GM12873 (cell line): Measurements from ENCODE around the gene ATP5PO.

Experiments used
- TF ChIP-seq, protein P1 (sequence below): IDR thresholded peaks from 2 replicates; pipeline ENCODE4 v1.5.1; 2012; ENCODE audit warnings: low read depth, mild to moderate bottlenecking, moderate library complexity, low read length, control low read depth; ENCODE audit not compliant: insufficient read depth; ENCODE audit errors: missing control alignments

Gene ATP5PO

DNA sequence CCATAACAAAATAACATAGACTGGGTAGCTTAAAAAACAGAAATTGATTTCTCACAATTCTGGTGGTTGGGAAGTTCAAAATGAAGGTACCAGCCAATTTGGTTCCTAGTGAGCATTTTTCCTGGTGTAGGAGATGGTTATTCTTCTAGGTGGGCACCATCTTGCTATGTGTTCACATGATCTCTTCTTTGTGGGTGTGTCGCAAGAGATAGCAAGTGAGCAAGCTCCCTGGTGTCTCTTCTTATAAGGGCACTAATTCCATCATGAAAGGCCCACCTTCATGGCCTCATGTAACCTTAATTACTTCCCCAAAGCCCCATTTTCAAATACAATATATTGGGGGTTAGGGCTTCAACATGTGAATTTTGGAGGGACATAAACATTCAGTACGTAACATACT is 38.8 kb upstream of the ATP5PO start:
- TF ChIP-seq, protein P1, sequence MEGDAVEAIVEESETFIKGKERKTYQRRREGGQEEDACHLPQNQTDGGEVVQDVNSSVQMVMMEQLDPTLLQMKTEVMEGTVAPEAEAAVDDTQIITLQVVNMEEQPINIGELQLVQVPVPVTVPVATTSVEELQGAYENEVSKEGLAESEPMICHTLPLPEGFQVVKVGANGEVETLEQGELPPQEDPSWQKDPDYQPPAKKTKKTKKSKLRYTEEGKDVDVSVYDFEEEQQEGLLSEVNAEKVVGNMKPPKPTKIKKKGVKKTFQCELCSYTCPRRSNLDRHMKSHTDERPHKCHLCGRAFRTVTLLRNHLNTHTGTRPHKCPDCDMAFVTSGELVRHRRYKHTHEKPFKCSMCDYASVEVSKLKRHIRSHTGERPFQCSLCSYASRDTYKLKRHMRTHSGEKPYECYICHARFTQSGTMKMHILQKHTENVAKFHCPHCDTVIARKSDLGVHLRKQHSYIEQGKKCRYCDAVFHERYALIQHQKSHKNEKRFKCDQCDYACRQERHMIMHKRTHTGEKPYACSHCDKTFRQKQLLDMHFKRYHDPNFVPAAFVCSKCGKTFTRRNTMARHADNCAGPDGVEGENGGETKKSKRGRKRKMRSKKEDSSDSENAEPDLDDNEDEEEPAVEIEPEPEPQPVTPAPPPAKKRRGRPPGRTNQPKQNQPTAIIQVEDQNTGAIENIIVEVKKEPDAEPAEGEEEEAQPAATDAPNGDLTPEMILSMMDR, result no peak

DNA sequence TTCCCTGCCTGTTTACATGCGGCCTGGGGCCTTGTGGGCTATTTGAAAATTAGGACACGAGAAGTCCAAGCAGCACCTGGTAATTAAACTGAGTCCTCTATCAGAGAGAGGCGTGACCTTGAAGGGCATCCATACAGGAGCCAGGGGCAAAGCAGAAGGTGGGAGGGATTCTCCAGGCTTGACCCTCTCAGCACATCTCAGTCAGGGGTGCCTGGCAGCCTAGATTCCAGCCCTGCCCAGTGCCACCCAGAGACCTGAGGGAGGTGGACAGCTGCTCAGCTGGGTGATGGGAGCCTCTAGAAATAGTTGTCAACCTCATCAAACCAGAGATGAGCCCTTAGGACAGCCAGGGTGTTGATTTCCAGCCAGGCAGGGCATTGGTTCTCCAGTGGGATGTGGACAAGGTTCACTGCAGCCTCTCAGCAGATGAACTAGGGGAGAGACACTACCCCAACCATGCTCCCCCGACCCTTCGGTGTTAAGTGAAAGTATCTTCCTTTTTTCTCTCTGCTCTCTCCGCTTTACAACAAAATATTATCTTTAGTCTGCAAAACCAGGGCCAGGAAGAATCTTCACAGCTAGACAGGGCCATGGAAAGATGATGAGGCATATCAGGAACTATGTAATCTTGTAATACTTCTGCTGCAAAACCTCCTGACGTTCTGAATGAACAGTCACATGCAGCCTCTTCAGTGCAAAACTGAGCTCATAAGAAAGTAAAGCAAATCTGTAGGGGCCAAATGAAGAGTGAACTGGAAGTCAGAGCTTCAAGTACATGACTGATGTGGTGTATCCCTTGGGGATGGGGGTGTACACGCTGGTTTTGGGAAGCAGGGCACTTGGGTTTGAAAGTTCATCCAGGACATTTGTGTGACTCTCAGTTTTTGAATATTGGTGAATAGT is 35.9 kb upstream of the ATP5PO start:
- TF ChIP-seq, protein P1, result no peak

DNA sequence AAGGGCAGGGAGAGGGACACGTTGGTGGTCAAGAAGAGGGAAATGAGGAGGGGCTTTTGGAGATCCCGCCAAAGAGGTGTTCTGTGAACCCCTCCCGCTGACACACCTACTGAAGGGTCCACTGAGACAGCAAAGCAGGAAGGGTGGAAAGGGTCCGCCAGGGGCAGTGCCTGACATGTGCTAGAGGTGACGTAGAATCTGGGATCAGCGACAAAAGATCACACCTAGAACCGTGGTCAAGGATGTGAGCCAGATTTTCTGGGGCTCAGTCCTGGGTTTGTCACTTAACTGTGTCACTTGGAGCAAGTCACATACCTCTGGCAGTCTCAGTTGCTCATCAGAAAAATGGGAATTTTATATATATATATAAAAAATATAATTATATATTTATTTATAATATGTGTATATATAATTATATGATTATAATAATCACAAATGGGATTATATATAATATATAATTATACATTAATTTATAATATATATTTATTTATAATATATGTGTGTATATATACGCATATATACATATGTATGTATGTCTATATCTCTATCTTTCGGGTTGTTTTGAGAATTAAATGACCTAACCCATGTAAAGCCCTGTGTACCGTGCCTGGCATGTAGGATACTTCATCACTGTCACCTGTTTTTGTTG is 35.0 kb upstream of the ATP5PO start:
- TF ChIP-seq, protein P1, result no peak

DNA sequence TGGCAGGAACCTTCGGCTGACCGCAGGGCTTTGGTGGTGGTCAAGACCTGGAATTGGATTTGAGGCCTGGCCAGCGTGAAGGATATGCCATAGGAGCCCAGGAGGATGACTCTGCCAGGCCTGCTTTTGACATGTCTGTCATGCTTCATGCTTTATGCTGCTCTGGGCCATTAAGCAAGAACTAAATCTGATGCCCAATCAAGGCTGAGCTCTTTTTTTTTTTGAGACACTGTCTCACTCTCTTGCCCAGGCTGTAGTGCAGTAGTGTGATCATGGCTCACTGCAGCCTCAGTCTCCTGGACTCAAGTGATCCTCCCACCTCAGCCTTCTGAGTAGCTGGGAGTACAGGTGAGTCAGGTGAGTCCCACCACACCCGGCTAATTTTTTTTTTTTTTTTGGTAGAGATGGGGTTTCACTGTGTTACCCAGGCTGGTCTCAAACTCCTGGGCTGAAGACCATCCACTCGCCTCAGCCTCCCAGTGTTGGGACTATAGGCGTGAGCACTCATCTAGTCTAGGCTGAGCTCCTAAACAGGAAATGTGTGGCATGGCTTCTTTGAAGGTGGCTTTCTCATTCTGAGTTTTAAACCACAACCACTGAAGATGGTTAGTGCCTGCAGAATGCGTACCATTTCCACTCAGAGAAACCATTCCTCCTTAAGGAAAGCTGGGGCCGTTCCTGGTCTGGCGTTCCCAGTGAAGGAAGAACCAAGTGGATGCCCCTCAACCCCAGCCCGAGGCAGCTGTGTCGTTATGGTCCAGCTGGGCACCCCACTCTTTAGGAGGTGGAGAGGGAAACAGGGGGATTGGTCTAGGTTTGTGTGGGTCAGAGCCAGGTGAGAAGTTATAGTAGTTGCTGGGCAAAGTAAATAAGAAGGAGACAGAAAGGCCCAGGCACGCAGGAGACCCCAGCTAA is 34.2 kb upstream of the ATP5PO start:
- TF ChIP-seq, protein P1, result no peak

DNA sequence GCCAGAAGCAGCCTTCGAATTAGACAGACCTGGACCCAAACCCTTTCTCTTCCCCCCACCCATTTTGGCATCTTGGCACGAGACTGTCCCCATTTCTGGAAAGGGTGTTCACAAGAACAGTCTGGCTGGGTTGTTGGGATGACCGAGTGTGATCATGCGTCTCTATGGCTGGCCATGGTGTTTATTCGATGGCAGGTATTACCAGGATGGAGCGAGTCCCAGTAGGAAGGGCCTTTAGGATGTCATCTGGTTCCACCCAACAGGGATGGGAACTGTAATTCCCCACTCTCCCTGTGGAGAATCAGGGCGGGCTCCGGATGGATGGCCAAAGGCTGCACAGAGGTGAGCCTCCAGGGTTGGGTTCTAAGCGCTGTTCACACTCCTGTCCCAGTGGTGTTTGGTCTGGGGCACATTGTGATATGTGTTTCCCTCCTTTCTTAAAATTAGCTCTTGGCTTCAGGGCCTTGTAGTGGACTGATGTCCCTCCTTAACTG is 33.4 kb upstream of the ATP5PO start:
- TF ChIP-seq, protein P1, result no peak

DNA sequence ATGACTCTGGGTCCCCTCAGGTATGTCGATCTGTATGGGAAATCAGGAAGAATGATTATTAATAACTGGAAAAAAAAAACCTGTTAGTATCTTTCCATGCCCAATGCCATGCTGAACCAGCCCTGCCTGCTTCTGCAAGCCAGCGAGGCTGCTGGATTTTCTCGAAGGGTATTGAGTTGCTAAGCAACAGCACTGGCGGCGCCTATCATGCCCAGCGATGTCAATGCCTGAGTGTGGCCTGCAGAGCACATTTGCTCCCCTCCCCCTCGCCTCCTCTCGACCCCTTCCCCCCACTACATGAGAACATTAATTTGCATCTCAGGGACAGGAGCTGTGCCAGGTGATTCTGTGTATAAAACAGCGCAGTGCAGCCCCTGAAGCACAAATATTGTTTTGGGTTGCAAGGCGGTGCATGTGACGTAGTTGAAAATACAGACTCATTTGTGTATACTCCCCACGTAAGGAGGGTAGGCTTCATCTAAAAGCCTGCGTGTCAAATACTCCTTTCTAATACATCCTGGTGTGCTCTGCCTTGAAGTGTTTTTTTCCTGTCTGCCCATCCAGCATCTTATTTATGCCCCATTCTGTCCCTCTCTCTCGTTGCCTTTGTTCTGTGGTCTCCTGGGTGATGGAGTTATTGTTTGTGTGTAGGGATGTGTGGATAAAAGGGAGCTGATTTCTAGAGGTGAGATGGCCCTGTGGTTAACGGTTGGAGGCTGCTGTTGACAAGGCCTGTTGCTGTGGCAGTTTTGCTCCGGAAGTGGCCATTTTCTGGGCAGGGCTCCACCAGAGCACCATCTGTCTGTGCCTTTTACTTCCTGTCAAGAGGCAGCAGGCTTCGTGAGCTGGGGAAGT is 32.7 kb upstream of the ATP5PO start:
- TF ChIP-seq, protein P1, result no peak
